Measurements from ENCODE around the gene GET4.

DNA sequence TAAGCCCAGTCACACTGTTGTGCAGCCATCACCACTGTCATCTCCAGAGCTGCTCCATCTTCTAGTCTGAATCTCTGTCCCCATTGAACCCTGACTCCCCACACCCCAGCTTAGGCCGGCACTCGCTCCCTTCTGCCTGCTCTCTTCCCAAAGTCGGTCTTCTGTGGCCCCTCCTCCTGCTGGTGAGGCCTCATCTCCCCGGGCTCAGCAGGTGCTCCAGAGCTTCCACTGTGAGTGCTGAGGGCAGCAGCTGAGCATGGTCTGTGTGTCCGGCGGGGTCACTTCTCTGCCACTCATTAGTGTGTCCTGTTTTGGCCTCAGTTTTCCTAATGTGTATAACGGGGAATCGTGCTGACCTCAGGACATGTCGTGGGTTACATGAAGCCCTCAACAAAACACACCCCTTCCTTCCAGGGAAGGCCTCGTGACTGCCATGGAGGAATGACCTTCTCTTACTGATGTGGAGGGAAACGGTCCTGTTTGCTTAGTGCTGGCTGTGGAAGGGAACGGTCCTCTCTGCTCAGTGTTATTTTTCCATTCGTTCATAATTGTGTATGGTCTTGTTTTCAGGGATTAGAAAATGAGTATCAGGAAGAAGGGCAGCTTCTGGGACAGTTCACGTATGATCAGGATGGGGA, 4.3 kb upstream of the GET4 start:
- no peak for TF ChIP-seq POLR2AphosphoS5 (IDR thresholded peaks at IDR 0.05; ENCODE audit: low read depth, low read length)
- no peak for TF ChIP-seq POLR2A (IDR thresholded peaks at IDR 0.05; ENCODE audit: insufficient read depth in 1 of 2, low read depth in 2 of 2, low read length in 2 of 2)

All from HepG2 (cell line).